Endodermal cell (in vitro differentiated cells): ENCODE data around the gene CARD11. TPM values are rescaled to one million over a fixed set of nuclear protein-coding genes. Genes with fewer than 3 reads are reported as not detected.
"Not testable (repeated sequence)": the region's sequence is repeated elsewhere in the genome, so short reads cannot be mapped to it uniquely, and the experiment has no call there.

Experiments
- DNase-seq: peaks from one replicate; pipeline ENCODE4 v3.0.0-alpha.2; 2017
- H3K27ac ChIP-seq: 2 replicates; pipeline ENCODE4 v1.5.1; 2013; ENCODE audit warnings: mild to moderate bottlenecking, low read depth, low read length, moderate library complexity
- H3K27me3 ChIP-seq: 2 replicates; pipeline ENCODE4 v1.6.1; 2013; ENCODE audit warnings: mild to moderate bottlenecking, low read length, moderate library complexity; ENCODE audit not compliant: insufficient read depth, control insufficient read depth, poor library complexity, severe bottlenecking
- H3K36me3 ChIP-seq: 2 replicates; pipeline ENCODE4 v1.7.0; 2013; ENCODE audit warnings: mild to moderate bottlenecking, low read length, moderate library complexity; ENCODE audit not compliant: control insufficient read depth, insufficient read depth
- H3K4me1 ChIP-seq: one replicate; pipeline ENCODE4 v1.7.0; 2013; ENCODE audit warnings: low read length; ENCODE audit not compliant: control insufficient read depth, insufficient read depth
- H3K4me3 ChIP-seq: 2 replicates; pipeline ENCODE4 v1.5.1; 2013; ENCODE audit warnings: mild to moderate bottlenecking, low read length, moderate library complexity
- H3K9ac ChIP-seq: 2 replicates; pipeline ENCODE4 v1.6.1; 2013; ENCODE audit warnings: mild to moderate bottlenecking, low read length, moderate library complexity; ENCODE audit not compliant: poor library complexity, severe bottlenecking; ENCODE audit errors: extremely low read depth
- H3K9me3 ChIP-seq: 2 replicates; pipeline ENCODE4 v1.6.1; 2013; ENCODE audit warnings: mild to moderate bottlenecking, low read length, moderate library complexity; ENCODE audit not compliant: control insufficient read depth
- H3K27ac Mint-ChIP-seq: 2 replicates; pipeline ENCODE4 v1.8.0; 2020; ENCODE audit warnings: mixed read lengths
- H3K27me3 Mint-ChIP-seq: 2 replicates; pipeline ENCODE4 v1.8.0; 2021; ENCODE audit warnings: mild to moderate bottlenecking, mixed read lengths; ENCODE audit not compliant: insufficient read depth
- H3K36me3 Mint-ChIP-seq: 2 replicates; pipeline ENCODE4 v1.8.0; 2020; ENCODE audit warnings: low read depth, mixed read lengths
- H3K4me1 Mint-ChIP-seq: 2 replicates; pipeline ENCODE4 v1.8.0; 2020; ENCODE audit warnings: mixed read lengths
- H3K4me3 Mint-ChIP-seq: 2 replicates; pipeline ENCODE4 v1.8.0; 2020; ENCODE audit warnings: mild to moderate bottlenecking, moderate library complexity, mixed read lengths
- H3K9me3 Mint-ChIP-seq: 2 replicates; pipeline ENCODE4 v1.8.0; 2020; ENCODE audit warnings: mild to moderate bottlenecking, mixed read lengths
- CTCF ChIP-seq: fragments of 200-600 bp; sonication (generic); conservative IDR thresholded peaks from 2 replicates; pipeline ENCODE4 v1.5.0; 2021; ENCODE audit warnings: antibody characterized with exemption, mild to moderate bottlenecking
- WGBS, 2 experiments: methylation state at CpG; one replicate each; pipeline versions ENCODE4 v1.1.5 to v1.1.7; 2013; ENCODE audit warnings: missing lambda C conversion rate in 2 of 2, mixed read lengths in 1 of 2; ENCODE audit not compliant: insufficient coverage in 1 of 2, insufficient read length in 1 of 2; 5-methylcytosine and 5-hydroxymethylcytosine counted together
- total RNA-seq, 2 donors: library from RNA; stranded (reverse); fragmentation: NEBNext Ultra II Directional in 1 of 2; extraction: Animal tissue kit (Norgen Biotek cat#: 25700) in 1 of 2; gene quantifications; 2 replicates in 1 of 2; 3 replicates in 1 of 2; pipeline ENCODE4 v1.2.1, GENCODE V29; 2021

The CARD11 gene
- total RNA-seq, 2 donors from 2014 or later: 7.2 to 10.8 TPM

GRCh38 chr7:3025616-3026015, 18.1 kb downstream of the CARD11 start:
- Mint-ChIP-seq H3K4me1 (peaks cover 15% of the 10 kb centered on the region), H3K9me3 (peaks cover 17% of the 10 kb centered on the region), H3K27ac (no peak overlapping the region), H3K4me3 (no peak overlapping the region), H3K27me3 (no peaks in the 10 kb centered on the region), H3K36me3 (peaks cover 6% of the 10 kb centered on the region)
- Histone ChIP-seq H3K9ac (no peak overlapping the region), H3K4me1 (peaks cover 4% of the 10 kb centered on the region), H3K4me3 (no peak overlapping the region), H3K27me3 (no peaks in the 10 kb centered on the region), H3K9me3 (peaks cover 18% of the 10 kb centered on the region), H3K36me3 (no peaks in the 10 kb centered on the region), H3K27ac (no peak overlapping the region)
- no peak for TF ChIP-seq CTCF
- 94 to 100% methylated on average over 1 to 3 of the region's 3 CpGs for WGBS, 2 experiments
- no peak for DNase-seq

GRCh38 chr7:3021825-3022224, 21.8 kb downstream of the CARD11 start:
- no peak for DNase-seq
- peaks cover 30% of the 10 kb centered on the region for H3K9me3 ChIP-seq
- Mint-ChIP-seq H3K4me1 (no peaks in the 10 kb centered on the region), H3K27ac (no peak overlapping the region), H3K27me3 (no peaks in the 10 kb centered on the region), H3K9me3 (peaks cover 31% of the 10 kb centered on the region), H3K4me3 (no peak overlapping the region), H3K36me3 (peaks cover 21% of the 10 kb centered on the region)
- WGBS, 2 experiments: 91 to 100% methylated on average over 1 to 2 of the region's 2 CpGs
- H3K4me3 ChIP-seq: no peak overlapping the region
- H3K36me3 ChIP-seq: no peaks in the 10 kb centered on the region
- H3K4me1 ChIP-seq: no peaks in the 10 kb centered on the region
- no peak for TF ChIP-seq CTCF
- no peak overlapping the region for H3K9ac ChIP-seq
- H3K27ac ChIP-seq: no peak overlapping the region
- H3K27me3 ChIP-seq: no peaks in the 10 kb centered on the region

DNA sequence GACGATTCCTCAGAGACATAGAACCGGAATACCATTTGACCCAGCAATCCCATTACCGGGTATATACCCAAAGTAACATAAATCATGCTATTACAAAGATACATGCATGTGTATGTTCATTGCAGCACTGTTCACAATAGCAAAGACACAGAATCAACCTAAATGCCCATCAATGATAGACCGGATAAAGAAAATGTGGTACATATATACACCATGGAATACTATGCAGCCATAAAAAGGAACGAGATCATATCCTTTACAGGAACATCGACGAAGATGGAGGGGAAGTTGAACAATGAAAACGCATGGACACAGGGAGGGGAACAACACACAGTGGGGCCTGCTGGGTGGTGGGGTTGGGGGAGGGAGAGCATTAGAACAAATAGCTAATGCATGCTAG, 22.4 kb downstream of the CARD11 start:
- DNase-seq, H3K4me1 Mint-ChIP-seq, H3K27me3 Mint-ChIP-seq, H3K4me3 ChIP-seq, H3K27ac Mint-ChIP-seq, H3K36me3 ChIP-seq, H3K27ac ChIP-seq, H3K4me1 ChIP-seq, H3K4me3 Mint-ChIP-seq, H3K9ac ChIP-seq, H3K27me3 ChIP-seq: not testable (repeated sequence)
- H3K9me3 ChIP-seq: peaks cover 30% of the 10 kb centered on the region
- whole genome bisulfite sequencing, 2 experiments: 87 to 92% methylated on average over 4 to 8 of the region's 8 CpGs
- peaks cover 21% of the 10 kb centered on the region for H3K36me3 Mint-ChIP-seq
- H3K9me3 Mint-ChIP-seq: peaks cover 31% of the 10 kb centered on the region

DNA sequence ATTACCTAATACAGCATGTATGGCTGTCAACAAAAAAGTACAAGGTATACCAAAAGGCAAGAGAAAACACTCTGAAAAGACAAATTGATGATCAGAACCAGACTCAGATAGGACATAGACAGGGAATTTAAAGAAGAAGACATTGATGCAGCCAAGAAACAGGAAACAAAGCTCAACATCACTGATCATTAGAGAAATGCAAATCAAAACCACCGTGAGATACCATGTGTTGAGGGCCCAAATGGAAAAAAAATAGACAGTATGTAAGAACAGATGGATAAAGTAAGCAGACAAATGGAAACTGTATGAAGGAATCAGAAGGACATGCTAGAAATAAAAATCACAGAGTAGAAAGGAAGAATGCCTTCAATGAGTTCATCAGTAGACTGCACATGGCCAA, 23.3 kb downstream of the CARD11 start:
- Histone ChIP-seq H3K4me3 (no peak overlapping the region), H3K27ac (no peak overlapping the region), H3K4me1 (no peaks in the 10 kb centered on the region), H3K36me3 (no peaks in the 10 kb centered on the region), H3K9ac (no peak overlapping the region), H3K9me3 (peaks cover 23% of the 10 kb centered on the region), H3K27me3 (no peaks in the 10 kb centered on the region)
- 97 to 100% methylated on average over 1 of the region's 1 CpG for WGBS, 2 experiments
- no peak for DNase-seq
- no peak for TF ChIP-seq CTCF
- H3K4me1 Mint-ChIP-seq: no peaks in the 10 kb centered on the region
- H3K36me3 Mint-ChIP-seq: peaks cover 18% of the 10 kb centered on the region
- H3K9me3 Mint-ChIP-seq: peaks cover 28% of the 10 kb centered on the region
- H3K27ac Mint-ChIP-seq: no peak overlapping the region
- H3K27me3 Mint-ChIP-seq: no peaks in the 10 kb centered on the region
- H3K4me3 Mint-ChIP-seq: no peak overlapping the region
